ENCODE results near the gene IVD. TPM values are rescaled to one million over a fixed set of nuclear protein-coding genes. Genes with fewer than 3 reads are reported as not detected.

Gene IVD
- total and polyA plus RNA-seq, 4 donors: 16.4 to 63.0 (median 45.0) TPM

DNA sequence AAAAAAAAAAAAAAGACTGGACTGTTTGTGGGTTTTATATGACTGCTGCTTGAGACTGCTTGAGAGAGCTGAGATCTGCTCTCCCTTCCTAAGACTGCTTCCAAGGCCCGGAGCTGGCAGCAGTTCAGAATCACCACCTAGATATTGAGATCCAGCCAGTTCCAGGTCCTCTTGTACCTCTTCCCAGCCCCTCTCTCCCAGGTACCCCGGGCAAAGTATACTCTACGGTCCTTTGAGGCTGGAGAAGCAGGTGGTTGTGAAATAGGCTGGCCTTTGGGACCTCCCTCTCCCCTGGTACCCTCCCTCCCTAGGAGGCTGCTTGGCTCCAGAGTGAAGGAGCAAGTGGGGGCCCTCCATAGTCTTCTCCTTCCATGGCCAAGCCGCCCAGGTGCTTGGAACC is 22.6 kb downstream of the IVD start:
- intact Hi-C loops (cut with DNase I): loop anchor here (10.0 kb wide), 2 partner anchors 83 to 383 kb away; partner anchors contain the start of gene CCDC9B (in 1 of the 2)
- DNase-seq: no peak

DNA sequence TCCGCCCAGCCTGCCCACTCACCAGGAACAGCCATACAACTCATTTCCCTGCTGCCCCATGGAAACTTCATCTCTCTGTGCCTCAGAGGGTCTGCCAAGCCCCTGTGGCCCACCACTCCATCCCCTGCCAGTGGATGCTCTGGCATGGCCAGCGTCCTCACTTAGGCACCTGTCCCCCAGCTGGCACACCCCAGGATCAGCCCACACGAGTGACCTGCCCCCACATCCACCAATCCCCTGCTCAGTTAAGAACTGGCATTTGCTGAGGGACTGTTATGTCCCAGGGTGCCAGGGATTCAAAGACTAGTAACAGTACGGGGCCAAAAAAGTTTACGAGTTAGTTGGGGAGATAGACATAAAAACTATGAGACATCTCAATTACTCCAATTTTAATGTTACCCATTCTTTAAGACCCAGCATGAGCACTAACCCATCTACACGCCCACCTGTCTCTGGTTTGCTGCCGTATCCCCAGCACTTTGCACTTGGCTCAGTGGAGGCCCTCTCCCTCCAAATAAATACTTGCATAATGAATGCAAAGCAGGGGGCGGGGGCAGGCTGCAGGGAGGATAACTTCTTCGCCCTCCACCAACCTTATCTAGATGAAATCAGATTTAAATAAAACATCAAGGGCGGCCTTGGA is 23.6 kb downstream of the IVD start:
- Histone ChIP-seq H3K36me3 (ENCODE audit: control insufficient read depth in 1 of 2, insufficient read depth in 2 of 2, low read length in 1 of 2) (no peaks in the 10 kb centered on the region), H3K27me3 (ENCODE audit: control insufficient read depth in 1 of 2, insufficient read depth in 2 of 2, low read length in 1 of 2) (no peaks in the 10 kb centered on the region), H3K4me3 (ENCODE audit: low read length in 2 of 2) (no peak overlapping the region), H3K27ac (ENCODE audit: low read depth in 1 of 2, low read length in 2 of 2) (no peak overlapping the region), H3K4me1 (ENCODE audit: control insufficient read depth in 1 of 2, insufficient read depth in 2 of 2, low read length in 2 of 2) (no peaks in the 10 kb centered on the region), H3K9me3 (ENCODE audit: control insufficient read depth, low read length) (no peaks in the 10 kb centered on the region)
- intact Hi-C loops (cut with DNase I): loop anchor here (10.0 kb wide), 2 partner anchors 84 to 384 kb away; partner anchors contain the start of gene CCDC9B (in 1 of the 2)
- ATAC-seq (ENCODE audit: low FRiP score): no peak
- WGBS, 2 donors: 83 to 93% methylated on average over 10 of the region's 10 CpGs
- DNase-seq: no peak

More for the DNA sequence above, 22.6 kb downstream of the IVD start:
- H3K4me3 ChIP-seq (ENCODE audit: low read length in 2 of 2): no peak overlapping the region
- ATAC-seq (ENCODE audit: low FRiP score): no peak
- 92 to 93% methylated on average over 4 of the region's 4 CpGs for WGBS, 2 donors
- H3K9me3 ChIP-seq (ENCODE audit: control insufficient read depth, low read length): no peaks in the 10 kb centered on the region
- no peak overlapping the region for H3K27ac ChIP-seq (ENCODE audit: low read depth in 1 of 2, low read length in 2 of 2)
- H3K4me1 ChIP-seq (ENCODE audit: control insufficient read depth in 1 of 2, insufficient read depth in 2 of 2, low read length in 2 of 2): no peaks in the 10 kb centered on the region
- no peaks in the 10 kb centered on the region for H3K27me3 ChIP-seq (ENCODE audit: control insufficient read depth in 1 of 2, insufficient read depth in 2 of 2, low read length in 1 of 2)
- H3K36me3 ChIP-seq (ENCODE audit: control insufficient read depth in 1 of 2, insufficient read depth in 2 of 2, low read length in 1 of 2): no peaks in the 10 kb centered on the region

DNA sequence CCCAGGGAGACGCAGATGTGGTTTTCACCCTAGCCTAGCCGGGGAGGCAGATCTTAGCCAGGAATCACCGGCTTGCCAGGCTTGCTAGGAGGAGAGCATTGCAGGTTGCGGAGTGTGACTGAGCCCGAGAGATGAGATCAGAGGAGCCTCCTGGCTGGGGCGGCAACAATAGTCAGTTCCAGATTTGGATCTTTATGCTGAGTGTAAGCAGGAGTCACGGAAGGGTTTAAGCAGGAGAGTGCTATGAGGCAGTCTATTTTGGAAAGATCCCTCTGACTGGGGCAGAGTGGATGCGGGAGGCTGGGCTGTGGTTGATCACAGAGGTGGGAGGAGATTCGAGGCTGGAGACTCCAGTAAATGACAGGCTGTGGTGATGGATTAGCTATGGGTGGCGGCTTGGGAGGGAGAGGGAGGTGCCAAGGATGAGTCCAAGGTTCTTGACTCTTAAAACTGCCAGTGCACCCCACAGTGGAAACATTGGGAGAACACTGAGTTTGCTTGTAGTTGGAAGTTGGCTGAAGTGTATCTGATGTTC is 24.7 kb downstream of the IVD start:
- Histone ChIP-seq H3K27ac (ENCODE audit: low read depth in 1 of 2, low read length in 2 of 2) (no peak overlapping the region), H3K27me3 (ENCODE audit: control insufficient read depth in 1 of 2, insufficient read depth in 2 of 2, low read length in 1 of 2) (no peaks in the 10 kb centered on the region), H3K9me3 (ENCODE audit: control insufficient read depth, low read length) (no peaks in the 10 kb centered on the region), H3K4me1 (ENCODE audit: control insufficient read depth in 1 of 2, insufficient read depth in 2 of 2, low read length in 2 of 2) (no peaks in the 10 kb centered on the region), H3K36me3 (ENCODE audit: control insufficient read depth in 1 of 2, insufficient read depth in 2 of 2, low read length in 1 of 2) (no peaks in the 10 kb centered on the region), H3K4me3 (ENCODE audit: low read length in 2 of 2) (no peak overlapping the region)
- intact Hi-C loops (cut with DNase I): no loop called here
- DNase-seq: no peak
- 75 to 77% methylated on average over 10 of the region's 10 CpGs for WGBS, 2 donors
- no peak for ATAC-seq (ENCODE audit: low FRiP score)

DNA sequence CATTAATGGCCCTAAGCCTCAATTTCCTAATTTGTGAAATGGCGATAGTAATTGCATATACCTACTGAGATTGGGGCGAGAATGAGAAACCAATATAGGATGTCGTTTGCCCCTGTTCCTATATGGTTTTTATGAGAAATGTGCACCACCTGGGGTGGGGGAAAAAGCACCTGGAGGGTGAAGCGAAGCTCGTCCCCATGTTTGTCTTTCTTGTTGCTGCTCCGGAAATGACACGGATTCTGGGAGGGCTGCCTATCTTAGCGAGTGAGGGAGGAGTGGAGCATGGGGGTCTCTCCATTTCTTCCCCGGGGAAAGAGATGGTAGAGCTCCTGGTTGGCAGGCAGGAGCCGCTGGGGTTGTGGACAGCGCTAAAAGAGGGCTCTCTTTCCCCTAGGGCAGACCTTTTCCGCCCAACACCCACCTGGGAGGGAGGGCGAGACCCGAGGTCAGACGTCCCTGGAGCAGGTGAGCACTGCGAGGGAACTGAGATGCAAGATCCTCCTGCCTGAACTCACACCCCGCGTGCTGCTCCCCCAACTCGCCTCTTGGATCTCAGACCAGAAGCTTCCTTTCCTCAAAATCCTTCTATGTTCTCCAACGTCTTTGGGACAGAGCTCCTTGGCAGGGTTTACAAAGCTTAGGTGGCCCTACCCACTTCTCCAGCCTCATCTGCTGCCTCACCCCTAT is 29.6 kb downstream of the IVD start:
- 68 to 69% methylated on average over 20 of the region's 20 CpGs for WGBS, 2 donors
- Histone ChIP-seq H3K4me3 (ENCODE audit: low read length in 2 of 2) (no peak overlapping the region), H3K27ac (ENCODE audit: low read depth in 1 of 2, low read length in 2 of 2) (no peak overlapping the region)

DNA sequence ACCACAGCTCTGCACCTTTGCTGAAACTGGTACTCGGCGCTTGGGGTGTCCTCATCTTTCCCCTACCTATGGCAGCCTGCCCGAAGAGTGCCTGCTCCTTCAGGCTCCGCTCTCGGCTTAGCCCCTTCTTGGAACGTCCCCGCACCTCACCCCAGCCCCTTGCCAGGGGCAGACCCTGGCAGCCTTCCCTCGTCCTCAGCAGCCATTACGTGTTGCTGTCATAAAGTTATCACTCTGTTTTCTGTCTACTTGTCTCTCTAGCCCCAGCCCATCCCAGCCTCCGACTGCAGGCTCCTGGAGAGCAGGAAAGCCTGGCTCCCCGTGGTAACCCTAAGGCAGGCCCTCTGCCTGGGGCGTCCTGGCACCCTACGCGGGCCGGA is 30.1 kb downstream of the IVD start:
- DNase-seq: no peak

More for the DNA sequence above, 29.6 kb downstream of the IVD start:
- intact Hi-C loops (cut with DNase I): no loop called here
- Histone ChIP-seq H3K27me3 (ENCODE audit: control insufficient read depth in 1 of 2, insufficient read depth in 2 of 2, low read length in 1 of 2) (no peaks in the 10 kb centered on the region), H3K9me3 (ENCODE audit: control insufficient read depth, low read length) (no peaks in the 10 kb centered on the region), H3K4me1 (ENCODE audit: control insufficient read depth in 1 of 2, insufficient read depth in 2 of 2, low read length in 2 of 2) (no peaks in the 10 kb centered on the region), H3K36me3 (ENCODE audit: control insufficient read depth in 1 of 2, insufficient read depth in 2 of 2, low read length in 1 of 2) (no peaks in the 10 kb centered on the region)
- no peak for DNase-seq
- ATAC-seq (ENCODE audit: low FRiP score): no peak

DNA sequence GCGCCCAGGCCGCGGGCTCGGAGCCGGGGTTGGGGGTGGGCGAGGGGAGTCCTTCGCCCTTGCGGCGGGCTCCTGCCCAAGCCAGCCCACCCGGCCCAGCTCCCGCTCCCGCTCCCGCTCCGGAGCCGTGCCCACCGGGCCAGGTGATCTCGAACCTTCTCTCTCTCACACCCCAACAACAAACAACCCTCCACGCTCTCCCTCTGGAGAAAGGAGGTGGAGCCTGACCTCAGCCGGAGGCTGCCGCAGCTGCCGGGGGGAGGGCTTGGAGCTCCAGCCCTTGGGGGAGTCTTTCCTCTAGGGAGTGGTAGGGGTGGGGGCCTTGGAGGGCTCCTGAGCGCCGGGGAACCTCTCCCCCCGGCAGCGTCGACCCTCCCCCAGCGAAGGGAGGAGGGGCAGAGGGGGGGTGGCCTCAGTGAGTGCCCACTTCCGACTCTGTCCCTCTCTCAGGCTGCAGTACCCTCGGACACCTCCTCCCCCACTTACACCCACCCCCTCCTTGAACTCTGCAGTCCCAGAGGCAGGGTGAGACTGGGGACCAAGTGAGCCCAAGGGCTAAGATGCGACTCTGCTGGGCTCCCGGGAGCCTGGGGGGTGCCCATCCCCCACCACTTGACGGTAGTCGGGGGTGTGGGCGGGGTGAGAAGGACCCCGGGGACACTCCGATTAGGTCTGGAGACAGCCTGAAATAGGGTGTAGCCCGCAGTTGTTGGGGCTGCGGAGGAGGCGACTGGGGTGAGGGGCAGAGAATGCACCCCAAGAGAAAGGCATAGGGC is 30.7 kb downstream of the IVD start:
- WGBS, 2 donors: 0 to 3% methylated on average over 26 to 39 of the region's 39 CpGs
- H3K27ac ChIP-seq (ENCODE audit: low read depth in 1 of 2, low read length in 2 of 2): no peak overlapping the region
- no peaks in the 10 kb centered on the region for H3K27me3 ChIP-seq (ENCODE audit: control insufficient read depth in 1 of 2, insufficient read depth in 2 of 2, low read length in 1 of 2)
- no peaks in the 10 kb centered on the region for H3K36me3 ChIP-seq (ENCODE audit: control insufficient read depth in 1 of 2, insufficient read depth in 2 of 2, low read length in 1 of 2)
- H3K9me3 ChIP-seq (ENCODE audit: control insufficient read depth, low read length): no peaks in the 10 kb centered on the region
- ATAC-seq (ENCODE audit: low FRiP score): no peak
- peak overlapping the region in 1 of 2 donors; percentile 8 for H3K4me3 ChIP-seq (ENCODE audit: low read length in 2 of 2)
- intact Hi-C loops (cut with DNase I): no loop called here
- no peak for DNase-seq
- H3K4me1 ChIP-seq (ENCODE audit: control insufficient read depth in 1 of 2, insufficient read depth in 2 of 2, low read length in 2 of 2): no peaks in the 10 kb centered on the region

More for the DNA sequence above, 30.1 kb downstream of the IVD start:
- 9% methylated on average over 15 of the region's 15 CpGs for WGBS, 2 donors
- Histone ChIP-seq H3K36me3 (ENCODE audit: control insufficient read depth in 1 of 2, insufficient read depth in 2 of 2, low read length in 1 of 2) (no peaks in the 10 kb centered on the region), H3K9me3 (ENCODE audit: control insufficient read depth, low read length) (no peaks in the 10 kb centered on the region), H3K27me3 (ENCODE audit: control insufficient read depth in 1 of 2, insufficient read depth in 2 of 2, low read length in 1 of 2) (no peaks in the 10 kb centered on the region), H3K27ac (ENCODE audit: low read depth in 1 of 2, low read length in 2 of 2) (no peak overlapping the region), H3K4me3 (ENCODE audit: low read length in 2 of 2) (no peak overlapping the region), H3K4me1 (ENCODE audit: control insufficient read depth in 1 of 2, insufficient read depth in 2 of 2, low read length in 2 of 2) (no peaks in the 10 kb centered on the region)
- no peak for ATAC-seq (ENCODE audit: low FRiP score)
- intact Hi-C loops (cut with DNase I): no loop called here

DNA sequence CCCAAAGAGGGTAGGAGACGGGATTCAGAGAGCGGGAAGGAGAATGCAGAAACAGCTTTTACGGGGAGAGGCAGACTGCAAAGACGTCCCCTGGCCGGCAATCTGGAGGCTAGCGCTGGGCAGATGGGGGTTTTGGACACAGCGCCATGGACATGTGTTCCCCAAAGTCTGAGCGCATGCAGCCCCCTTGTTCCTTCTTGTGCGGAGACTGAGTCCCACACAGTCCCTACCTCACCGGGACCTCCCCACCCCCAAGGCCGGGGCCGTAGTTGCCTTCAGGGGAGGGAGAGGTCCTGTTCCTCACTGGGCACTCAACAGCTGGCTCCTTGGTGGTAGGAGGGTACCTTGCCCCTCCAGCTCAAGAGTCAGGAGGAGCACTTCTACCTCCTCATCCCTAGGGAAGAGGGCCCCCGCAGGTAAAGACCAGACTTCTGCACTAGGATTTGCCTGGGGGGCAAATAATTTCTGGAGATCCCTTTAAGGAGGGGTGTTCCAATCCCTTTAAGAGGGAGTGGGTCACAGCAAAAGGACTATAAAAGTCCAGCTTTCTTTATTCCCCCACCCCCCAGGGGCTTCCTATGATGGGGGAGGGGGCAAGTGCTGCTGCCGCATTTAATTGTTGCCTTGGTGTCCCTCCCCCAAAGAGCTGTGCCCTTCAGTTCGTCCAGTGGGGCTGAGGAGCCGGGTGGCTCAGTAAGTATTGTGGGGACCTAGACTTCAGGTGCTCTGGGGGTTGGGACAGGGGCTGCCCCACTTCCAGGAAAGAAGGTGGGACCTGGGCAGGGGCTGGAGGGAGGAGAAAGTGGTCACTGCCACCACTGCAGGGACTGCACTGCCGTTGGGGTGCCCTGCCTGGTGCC is 31.5 kb downstream of the IVD start:
- H3K27me3 ChIP-seq (ENCODE audit: control insufficient read depth in 1 of 2, insufficient read depth in 2 of 2, low read length in 1 of 2): no peaks in the 10 kb centered on the region
- no peak for DNase-seq
- no peak for ATAC-seq (ENCODE audit: low FRiP score)
- H3K27ac ChIP-seq (ENCODE audit: low read depth in 1 of 2, low read length in 2 of 2): no peak overlapping the region
- H3K9me3 ChIP-seq (ENCODE audit: control insufficient read depth, low read length): no peaks in the 10 kb centered on the region
- intact Hi-C loops (cut with DNase I): no loop called here
- H3K36me3 ChIP-seq (ENCODE audit: control insufficient read depth in 1 of 2, insufficient read depth in 2 of 2, low read length in 1 of 2): no peaks in the 10 kb centered on the region
- no peaks in the 10 kb centered on the region for H3K4me1 ChIP-seq (ENCODE audit: control insufficient read depth in 1 of 2, insufficient read depth in 2 of 2, low read length in 2 of 2)
- WGBS, 2 donors: 11 to 14% methylated on average over 17 of the region's 17 CpGs
- H3K4me3 ChIP-seq (ENCODE audit: low read length in 2 of 2): no peak overlapping the region
